Neural crest cell (in vitro differentiated cells): Measurements from ENCODE around the gene PRKCB. TPM values are rescaled to one million over a fixed set of nuclear protein-coding genes. Genes with fewer than 3 reads are reported as not detected.

Experiments
- DNase-seq: peaks from one replicate; pipeline ENCODE4 v3.0.0; 2021; ENCODE audit warnings: low read depth, mixed read lengths, low spot score
- H3K27ac Mint-ChIP-seq: one replicate; pipeline ENCODE4 v1.8.0; 2021; ENCODE audit warnings: mild to moderate bottlenecking, mixed read lengths; ENCODE audit not compliant: unreplicated experiment
- H3K27me3 Mint-ChIP-seq: 2 replicates; pipeline ENCODE4 v1.8.0; 2021; ENCODE audit warnings: low read depth, mild to moderate bottlenecking, mixed read lengths
- H3K36me3 Mint-ChIP-seq: 2 replicates; pipeline ENCODE4 v1.8.0; 2021; ENCODE audit warnings: low read depth, mild to moderate bottlenecking, mixed read lengths
- H3K4me1 Mint-ChIP-seq: 2 replicates; pipeline ENCODE4 v1.8.0; 2021; ENCODE audit warnings: mixed read lengths
- H3K4me3 Mint-ChIP-seq: one replicate; pipeline ENCODE4 v1.8.0; 2021; ENCODE audit warnings: mild to moderate bottlenecking, mixed read lengths
- H3K9me3 Mint-ChIP-seq: 2 replicates; pipeline ENCODE4 v1.8.0; 2021; ENCODE audit warnings: mixed read lengths
- total RNA-seq: library from RNA; stranded (reverse); gene quantifications from 2 replicates; pipeline ENCODE4 v1.2.1, GENCODE V29; 2021
- TF ChIP-seq, protein P1 (sequence below): fragments of 200-600 bp; sonication (generic); conservative IDR thresholded peaks from 2 replicates; pipeline ENCODE4 v1.5.0; 2021; ENCODE audit warnings: antibody characterized with exemption, mild to moderate bottlenecking

The PRKCB gene
- total RNA-seq, 1 donor from 2014 or later = 0.77 TPM

- no peak for DNase-seq
- no peak overlapping the region for H3K4me3 Mint-ChIP-seq
- no peak overlapping the region for H3K27ac Mint-ChIP-seq
- peaks cover 3% of the 10 kb centered on the region for H3K36me3 Mint-ChIP-seq
- H3K9me3 Mint-ChIP-seq = peaks cover 8% of the 10 kb centered on the region
- H3K4me1 Mint-ChIP-seq = no peaks in the 10 kb centered on the region
- TF ChIP-seq, protein P1, sequence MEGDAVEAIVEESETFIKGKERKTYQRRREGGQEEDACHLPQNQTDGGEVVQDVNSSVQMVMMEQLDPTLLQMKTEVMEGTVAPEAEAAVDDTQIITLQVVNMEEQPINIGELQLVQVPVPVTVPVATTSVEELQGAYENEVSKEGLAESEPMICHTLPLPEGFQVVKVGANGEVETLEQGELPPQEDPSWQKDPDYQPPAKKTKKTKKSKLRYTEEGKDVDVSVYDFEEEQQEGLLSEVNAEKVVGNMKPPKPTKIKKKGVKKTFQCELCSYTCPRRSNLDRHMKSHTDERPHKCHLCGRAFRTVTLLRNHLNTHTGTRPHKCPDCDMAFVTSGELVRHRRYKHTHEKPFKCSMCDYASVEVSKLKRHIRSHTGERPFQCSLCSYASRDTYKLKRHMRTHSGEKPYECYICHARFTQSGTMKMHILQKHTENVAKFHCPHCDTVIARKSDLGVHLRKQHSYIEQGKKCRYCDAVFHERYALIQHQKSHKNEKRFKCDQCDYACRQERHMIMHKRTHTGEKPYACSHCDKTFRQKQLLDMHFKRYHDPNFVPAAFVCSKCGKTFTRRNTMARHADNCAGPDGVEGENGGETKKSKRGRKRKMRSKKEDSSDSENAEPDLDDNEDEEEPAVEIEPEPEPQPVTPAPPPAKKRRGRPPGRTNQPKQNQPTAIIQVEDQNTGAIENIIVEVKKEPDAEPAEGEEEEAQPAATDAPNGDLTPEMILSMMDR = no peak
- H3K27me3 Mint-ChIP-seq = peaks cover 38% of the 10 kb centered on the region
Observed at GRCh38 chr16:23829454-23829853, 6.3 kb upstream of the PRKCB start.

- Mint-ChIP-seq H3K27ac (no peak overlapping the region), H3K36me3 (peaks cover 3% of the 10 kb centered on the region), H3K4me3 (no peak overlapping the region), H3K27me3 (peaks cover 43% of the 10 kb centered on the region), H3K9me3 (peaks cover 5% of the 10 kb centered on the region), H3K4me1 (peaks cover 5% of the 10 kb centered on the region)
- no peak for DNase-seq
- TF ChIP-seq, protein P1 = no peak
Observed at GRCh38 chr16:23830276-23830675, 5.5 kb upstream of the PRKCB start.

- no peak for DNase-seq
- peaks cover 5% of the 10 kb centered on the region for H3K9me3 Mint-ChIP-seq
- peaks cover 55% of the 10 kb centered on the region for H3K27me3 Mint-ChIP-seq
- H3K36me3 Mint-ChIP-seq = peaks cover 3% of the 10 kb centered on the region
- H3K4me3 Mint-ChIP-seq = no peak overlapping the region
- TF ChIP-seq, protein P1 = no peak
- peaks cover 12% of the 10 kb centered on the region for H3K4me1 Mint-ChIP-seq
- no peak overlapping the region for H3K27ac Mint-ChIP-seq
Observed at GRCh38 chr16:23832882-23833281, 2.9 kb upstream of the PRKCB start.

- Mint-ChIP-seq H3K4me3 (no peak overlapping the region), H3K36me3 (peaks cover 3% of the 10 kb centered on the region), H3K27me3 (peaks cover 58% of the 10 kb centered on the region), H3K27ac (no peak overlapping the region), H3K9me3 (peaks cover 5% of the 10 kb centered on the region), H3K4me1 (peaks cover 12% of the 10 kb centered on the region)
- DNase-seq = no peak
- TF ChIP-seq, protein P1 = no peak
Observed at GRCh38 chr16:23833504-23833903, 2.3 kb upstream of the PRKCB start.

GRCh38 chr16:23833960-23834685 lies 1.7 kb upstream of the PRKCB start:
- Mint-ChIP-seq H3K27me3 (peaks cover 62% of the 10 kb centered on the region), H3K27ac (no peak overlapping the region), H3K4me3 (peak overlapping the region; percentile 86), H3K36me3 (peaks cover 3% of the 10 kb centered on the region), H3K9me3 (peaks cover 3% of the 10 kb centered on the region), H3K4me1 (peaks cover 12% of the 10 kb centered on the region)
- TF ChIP-seq, protein P1 = no peak
- no peak for DNase-seq
